ENCODE measurements around the gene PLA2G2F.

- TF ChIP-seq, protein P1, sequence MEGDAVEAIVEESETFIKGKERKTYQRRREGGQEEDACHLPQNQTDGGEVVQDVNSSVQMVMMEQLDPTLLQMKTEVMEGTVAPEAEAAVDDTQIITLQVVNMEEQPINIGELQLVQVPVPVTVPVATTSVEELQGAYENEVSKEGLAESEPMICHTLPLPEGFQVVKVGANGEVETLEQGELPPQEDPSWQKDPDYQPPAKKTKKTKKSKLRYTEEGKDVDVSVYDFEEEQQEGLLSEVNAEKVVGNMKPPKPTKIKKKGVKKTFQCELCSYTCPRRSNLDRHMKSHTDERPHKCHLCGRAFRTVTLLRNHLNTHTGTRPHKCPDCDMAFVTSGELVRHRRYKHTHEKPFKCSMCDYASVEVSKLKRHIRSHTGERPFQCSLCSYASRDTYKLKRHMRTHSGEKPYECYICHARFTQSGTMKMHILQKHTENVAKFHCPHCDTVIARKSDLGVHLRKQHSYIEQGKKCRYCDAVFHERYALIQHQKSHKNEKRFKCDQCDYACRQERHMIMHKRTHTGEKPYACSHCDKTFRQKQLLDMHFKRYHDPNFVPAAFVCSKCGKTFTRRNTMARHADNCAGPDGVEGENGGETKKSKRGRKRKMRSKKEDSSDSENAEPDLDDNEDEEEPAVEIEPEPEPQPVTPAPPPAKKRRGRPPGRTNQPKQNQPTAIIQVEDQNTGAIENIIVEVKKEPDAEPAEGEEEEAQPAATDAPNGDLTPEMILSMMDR (IDR thresholded peaks at IDR 0.05) = no peak
- TF ChIP-seq POLR2A (IDR thresholded peaks at IDR 0.05) (no peak), POLR2AphosphoS5 (IDR thresholded peaks at IDR 0.05) (no peak), EP300 (IDR thresholded peaks at IDR 0.05) (no peak)
Observed at GRCh38 chr1:20099533-20099932, 39.6 kb upstream of the PLA2G2F start.

All from stomach (tissue), 4 donors.